A549 (cell line): ENCODE measurements around the gene TSPAN18. TPM values are rescaled to one million over a fixed set of nuclear protein-coding genes. Genes with fewer than 3 reads are reported as not detected.
A peak's percentile ranks its signal among the peaks of the same experiment; 100 is the strongest.

ENCODE experiments used
- ATAC-seq, 2 experiments: fragments of 200-7000 bp in 1 of 2; fragments of >200 bp in 1 of 2; cut with Nextera tagmentation in 1 of 2; cut with Tn5 transposase in 1 of 2; 3 replicates each; pipeline versions ENCODE4 v1.8.0 to v1.9.1; 2018 to 2020; ENCODE audit warnings: mild to moderate bottlenecking in 1 of 2, moderate library complexity in 1 of 2
- CTCF ChIA-PET: fragments of 300-600 bp; sonication (Branson Sonifier 250); formaldehyde crosslinking; extraction: SDS; loops from one replicate; lab custom pipeline; 2021; ENCODE audit warnings: antibody characterized with exemption, inconsistent platforms; lab: Yijun Ruan, JAX
- POLR2A ChIA-PET: fragments of 350-600 bp; formaldehyde crosslinking; extraction: SDS; loops from one replicate; lab custom pipeline; 2021; ENCODE audit warnings: antibody characterized with exemption, inconsistent platforms; lab: Yijun Ruan, JAX
- DNase-seq, 2 experiments: peaks; one replicate each; pipeline versions ENCODE4 v3.0.0 to v3.0.0-alpha.2; 2011 to 2016; ENCODE audit warnings: low read depth in 1 of 2, low spot score in 1 of 2
- FAIRE-seq: peaks from 2 replicates; lab custom pipeline; 2011; peaks lifted over from hg19 to GRCh38; lab: Jason Lieb, UNC
- H3K27ac ChIP-seq, 2 experiments: fragments of >200 bp; sonication (Bioruptor Twin); formaldehyde crosslinking; 3 replicates each; pipeline ENCODE4 v1.5.1; 2016 to 2017
- H3K4me1 ChIP-seq: fragments of >200 bp; sonication (Bioruptor Twin); formaldehyde crosslinking; 3 replicates; pipeline ENCODE4 v1.6.1; 2016
- H3K4me2 ChIP-seq: fragments of >200 bp; sonication (Bioruptor Twin); formaldehyde crosslinking; 3 replicates; pipeline ENCODE4 v1.6.1; 2016
- H3K4me3 ChIP-seq: fragments of >200 bp; sonication (Bioruptor Twin); formaldehyde crosslinking; 3 replicates; pipeline ENCODE4 v1.5.1; 2016
- H3K9me3 ChIP-seq: fragments of >200 bp; sonication (Bioruptor Twin); formaldehyde crosslinking; 3 replicates; pipeline ENCODE4 v1.6.1; 2016
- BHLHE40 ChIP-seq: IDR thresholded peaks from 2 replicates; pipeline ENCODE4 v1.6.1; 2012; ENCODE audit warnings: low read depth, low read length, inconsistent platforms
- CHD2 ChIP-seq: fragments of 150-350 bp; IDR thresholded peaks from 2 replicates; pipeline ENCODE4 v1.6.1; 2014; ENCODE audit warnings: low read length; ENCODE audit not compliant: partially characterized antibody
- EP300 ChIP-seq, 2 experiments: fragments of >200 bp; sonication (Bioruptor Twin); formaldehyde crosslinking; IDR thresholded peaks; 2 replicates in 1 of 2; 3 replicates in 1 of 2; pipeline ENCODE4 v1.6.1; 2016 to 2017
- FOSL2 ChIP-seq, 2 experiments: fragments of 450-650 bp in 1 of 2; fragments of >200 bp in 1 of 2; sonication (Bioruptor Twin) in 1 of 2; formaldehyde crosslinking; IDR thresholded peaks; 2 replicates each; pipeline versions ENCODE4 v1.5.0 to v1.6.1; 2016 to 2020; ENCODE audit warnings: mild to moderate bottlenecking in 1 of 2, moderate library complexity in 1 of 2
- JUNB ChIP-seq: fragments of >200 bp; sonication (Bioruptor Twin); formaldehyde crosslinking; IDR thresholded peaks from 2 replicates; pipeline ENCODE4 v1.6.1; 2016
- KDM5A ChIP-seq: fragments of 200-600 bp; sonication (generic); IDR thresholded peaks from 2 replicates; pipeline ENCODE4 v1.6.1; 2016; ENCODE audit warnings: antibody characterized with exemption, mild to moderate bottlenecking
- MAFK ChIP-seq: fragments of 450-650 bp; IDR thresholded peaks from 2 replicates; pipeline ENCODE4 v1.6.1; 2014; ENCODE audit not compliant: partially characterized antibody
- MAX ChIP-seq: IDR thresholded peaks from 2 replicates; pipeline ENCODE4 v1.6.1; 2012
- MAZ ChIP-seq: fragments of 150-350 bp; IDR thresholded peaks from 2 replicates; pipeline ENCODE4 v1.6.1; 2014; ENCODE audit warnings: antibody characterized with exemption, low read depth, low read length, borderline replicate concordance
- MYC ChIP-seq: IDR thresholded peaks from 2 replicates; pipeline ENCODE4 v1.6.1; 2012; ENCODE audit warnings: mild to moderate bottlenecking, inconsistent platforms, low read length, improper control_type of control experiment, borderline replicate concordance
- NPAS2 ChIP-seq: fragments of 250-450 bp; sonication (Bioruptor Pico); IDR thresholded peaks from 2 replicates; pipeline ENCODE4 v1.8.0; 2022; ENCODE audit warnings: mild to moderate bottlenecking, moderate library complexity, borderline replicate concordance
- PBX3 ChIP-seq: IDR thresholded peaks from 2 replicates; pipeline ENCODE4 v1.6.1; 2012
- PHF8 ChIP-seq: fragments of 200-600 bp; sonication (generic); IDR thresholded peaks from 2 replicates; pipeline ENCODE4 v1.6.1; 2016; ENCODE audit warnings: low read depth, mild to moderate bottlenecking, antibody characterized with exemption, moderate library complexity, borderline replicate concordance
- POLR2A ChIP-seq: IDR thresholded peaks from 2 replicates; pipeline ENCODE4 v1.6.1; 2012; ENCODE audit warnings: mild to moderate bottlenecking, low read length
- RCOR1 ChIP-seq: fragments of 150-350 bp; IDR thresholded peaks from 2 replicates; pipeline ENCODE4 v1.6.1; 2014; ENCODE audit warnings: antibody characterized with exemption, low read length, low read depth
- RFX5 ChIP-seq: fragments of 450-650 bp; IDR thresholded peaks from 2 replicates; pipeline ENCODE4 v1.7.1; 2014; ENCODE audit warnings: antibody characterized with exemption, mild to moderate bottlenecking, moderate library complexity
- RNF2 ChIP-seq: fragments of 200-600 bp; sonication (generic); IDR thresholded peaks from 2 replicates; pipeline ENCODE4 v1.6.1; 2016; ENCODE audit warnings: low read depth, mild to moderate bottlenecking, antibody characterized with exemption, moderate library complexity, borderline replicate concordance
- TFCP2L1 ChIP-seq: fragments of 250-450 bp; sonication (Bioruptor Pico); IDR thresholded peaks from 2 replicates; pipeline ENCODE4 v1.5.0; 2021; ENCODE audit warnings: mild to moderate bottlenecking
- USF2 ChIP-seq: fragments of 450-650 bp; IDR thresholded peaks from 2 replicates; pipeline ENCODE4 v1.6.1; 2014; ENCODE audit warnings: antibody characterized with exemption
- WGBS: methylation state at CpG from one replicate; pipeline ENCODE4 v1.1.6; 2017; ENCODE audit errors: missing lambda C conversion rate; 5-methylcytosine and 5-hydroxymethylcytosine counted together
- polyA plus RNA-seq, 4 experiments: library from polyadenylated mRNA; depleted of rRNA in 3 of 4; stranded (reverse); fragments of >200 nt; fragmentation: RNase III in 1 of 4; extraction: RNeasy Plus Mini Kit Qiagen cat#74134 plus additional on column Dnase treatment in 1 of 4; gene quantifications; 2 replicates in 3 of 4; 3 replicates in 1 of 4; pipeline ENCODE4 v1.2.3, GENCODE V29; 2011 to 2017
- TF ChIP-seq, protein P1 (sequence below): fragments of >200 bp; sonication (Bioruptor Twin); formaldehyde crosslinking; IDR thresholded peaks from 2 replicates; pipeline ENCODE4 v1.6.1; 2016

The TSPAN18 gene
- polyA plus RNA-seq, 2 of the 4 experiments (the other 2 are of a cell fraction) = 0.81 to 4.5 TPM

DNA sequence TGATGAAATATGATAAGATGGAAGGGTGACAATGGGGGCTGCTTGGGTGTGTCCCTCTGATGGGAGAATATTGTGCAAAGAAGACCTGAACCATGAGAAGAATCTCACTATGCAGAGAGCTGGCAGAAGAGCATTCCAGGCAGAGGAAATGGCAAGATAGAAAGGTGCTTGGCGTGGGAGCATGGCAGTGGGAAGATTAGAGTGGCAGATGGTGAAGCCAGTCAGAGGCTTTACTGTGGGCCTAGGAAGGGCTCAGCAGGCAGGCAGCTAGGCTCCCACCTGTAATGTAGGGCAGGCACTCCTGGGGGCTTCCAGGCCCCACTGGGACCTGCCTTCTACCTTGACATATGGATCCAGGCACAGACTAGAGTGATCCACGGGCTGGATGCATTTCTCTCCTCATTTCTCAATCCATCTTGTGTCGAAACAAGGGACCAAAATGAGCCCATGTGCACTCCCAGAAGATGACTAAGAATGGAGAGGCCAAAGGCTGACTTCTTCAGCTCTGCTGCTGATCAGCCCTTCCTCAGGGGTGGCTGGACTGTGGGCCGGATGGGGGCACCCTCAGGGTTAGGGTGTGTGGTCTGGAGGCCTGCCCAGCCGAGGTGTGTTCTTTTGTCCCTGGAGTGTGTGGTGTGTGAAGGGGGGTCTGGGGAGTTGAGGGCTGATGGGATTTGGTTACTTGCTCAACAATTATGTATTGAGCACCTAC lies 88.3 kb downstream of the TSPAN18 start:
- TF ChIP-seq TFCP2L1 (CRISPR knock-in tag) (no peak), MAFK (no peak)
- TF ChIP-seq, all 56 proteins: peak for 0
- H3K27ac ChIP-seq = peak overlapping the region in 1 of 2 experiments; percentile 12; a peak in 1 of 6 replicates
- H3K4me1 ChIP-seq = no peaks in the 10 kb centered on the region
- POLR2A ChIA-PET = interaction anchor here (1.2 kb wide), 1 partner anchor 47 kb away, joined by 4 read pairs; no protein-coding TSS in a partner anchor
- peak; percentile 60 to 63; a peak in 4 of 6 replicates for ATAC-seq
- H3K9me3 ChIP-seq = 0 out of 3 replicates have a peak, but pooled peaks cover 2% of the 10 kb centered on the region
- CTCF ChIA-PET = interaction anchor here (1.0 to 2.8 kb wide), 5 partner anchors 20 to 79 kb away, joined by 3 to 12 read pairs (median 3); no protein-coding TSS in a partner anchor
- no peak overlapping the region for H3K4me2 ChIP-seq
- FAIRE-seq = no peak
- WGBS = 67% methylated on average over 3 of the region's 5 CpGs
- H3K4me3 ChIP-seq = no peak overlapping the region
- no peak for DNase-seq

DNA sequence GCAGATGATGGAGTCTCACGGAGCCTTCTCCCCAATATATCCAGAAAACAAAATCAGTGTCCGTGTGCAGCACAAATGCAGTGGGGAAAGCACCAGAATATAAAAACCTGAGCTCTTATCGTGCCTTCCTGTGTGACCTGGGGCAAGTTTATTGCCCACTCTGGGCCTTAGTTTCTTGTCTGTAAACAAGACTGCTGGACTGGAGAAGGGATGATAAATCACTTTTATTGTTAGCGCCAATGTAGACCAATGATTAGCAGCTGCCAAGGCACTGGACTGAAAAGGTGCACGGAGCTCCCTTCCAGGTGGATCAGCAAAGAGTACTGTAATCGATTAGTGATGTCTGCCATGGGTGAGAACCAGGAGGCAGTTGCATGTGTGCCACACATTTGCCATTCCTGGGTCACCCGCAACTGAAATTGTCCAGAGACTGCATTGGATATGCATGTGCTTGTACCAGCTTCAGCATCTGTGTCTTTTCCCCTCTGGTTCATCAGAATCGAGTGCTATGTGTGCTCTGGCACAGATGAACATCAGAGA lies 89.2 kb downstream of the TSPAN18 start:
- H3K4me1 ChIP-seq = no peaks in the 10 kb centered on the region
- POLR2A ChIA-PET = interaction anchor here (1.2 kb wide), 1 partner anchor 46 kb away, joined by 4 read pairs; no protein-coding TSS in a partner anchor
- TF ChIP-seq RCOR1 = no peak
- no peak for TF ChIP-seq CHD2
- no peak for TF ChIP-seq TFCP2L1 (CRISPR knock-in tag)
- TF ChIP-seq, all 56 proteins: peak for 0
- no peak for ATAC-seq
- Histone ChIP-seq H3K9me3 (0 out of 3 replicates have a peak, but pooled peaks cover 2% of the 10 kb centered on the region), H3K4me3 (no peak overlapping the region), H3K27ac (no peak overlapping the region), H3K4me2 (no peak overlapping the region)
- CTCF ChIA-PET = interaction anchor here (0.6 to 3.0 kb wide), 10 partner anchors 11 to 411 kb away, joined by 3 to 12 read pairs (median 4); no protein-coding TSS in a partner anchor
- DNase-seq = no peak
- no peak for FAIRE-seq
- WGBS = 70% methylated on average over 8 of the region's 8 CpGs

GRCh38 chr11:44816761-44817160 lies 90.0 kb downstream of the TSPAN18 start:
- Histone ChIP-seq H3K4me2 (no peak overlapping the region), H3K4me1 (no peaks in the 10 kb centered on the region), H3K4me3 (no peak overlapping the region), H3K27ac (no peak overlapping the region), H3K9me3 (0 out of 3 replicates have a peak, but pooled peaks cover 2% of the 10 kb centered on the region)
- no peak for DNase-seq
- ChIA-PET POLR2A (no interaction called here), CTCF (interaction anchor here (0.9 to 3.0 kb wide), 7 partner anchors 10 to 77 kb away, joined by 4 to 12 read pairs (median 4); no protein-coding TSS in a partner anchor)
- ATAC-seq = no peak
- no peak for TF ChIP-seq RCOR1
- no peak for TF ChIP-seq MAZ
- TF ChIP-seq MAX = no peak
- TF ChIP-seq NPAS2 (CRISPR knock-in tag) = no peak
- TF ChIP-seq RNF2 = no peak
- no peak for TF ChIP-seq KDM5A
- TF ChIP-seq CHD2 = no peak
- TF ChIP-seq PHF8 = no peak
- no peak for TF ChIP-seq JUNB
- TF ChIP-seq POLR2A = no peak
- TF ChIP-seq FOSL2 (IDR thresholded peaks at IDR 0.05) = no peak
- no peak for TF ChIP-seq FOSL2 (CRISPR knock-in tag; IDR thresholded peaks at IDR 0.05)
- TF ChIP-seq USF2 = no peak
- TF ChIP-seq EP300 (IDR thresholded peaks at IDR 0.05) = no peak
- TF ChIP-seq PBX3 = no peak
- no peak for TF ChIP-seq MYC
- TF ChIP-seq BHLHE40 = no peak
- TF ChIP-seq, protein P1, sequence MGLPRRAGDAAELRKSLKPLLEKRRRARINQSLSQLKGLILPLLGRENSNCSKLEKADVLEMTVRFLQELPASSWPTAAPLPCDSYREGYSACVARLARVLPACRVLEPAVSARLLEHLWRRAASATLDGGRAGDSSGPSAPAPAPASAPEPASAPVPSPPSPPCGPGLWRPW = no peak
- no peak for TF ChIP-seq RFX5
- FAIRE-seq = no peak
- WGBS = 100% methylated on average over 1 of the region's 3 CpGs
